ENCODE results near the gene EXOC4.

The EXOC4 gene

DNA sequence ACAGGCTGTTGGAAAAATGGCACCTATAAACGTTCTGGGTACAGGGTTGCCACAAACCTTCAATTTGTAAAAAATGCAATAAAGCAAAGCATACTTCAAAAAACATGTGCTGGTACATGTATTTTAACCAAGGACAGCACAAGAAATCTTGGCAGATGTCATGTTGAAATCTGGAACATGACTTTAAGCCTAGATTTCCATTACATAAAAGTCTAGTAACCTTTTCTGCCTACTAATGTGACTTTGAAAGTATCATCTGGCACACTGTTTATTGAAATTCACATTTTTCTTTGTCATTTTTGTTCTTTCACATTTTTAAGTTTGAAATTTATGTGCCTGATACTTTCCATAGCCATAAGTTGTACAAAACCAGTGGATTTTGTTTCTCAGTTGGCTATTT is 296.8 kb downstream of the EXOC4 start:
- DNase-seq = no peak

DNA sequence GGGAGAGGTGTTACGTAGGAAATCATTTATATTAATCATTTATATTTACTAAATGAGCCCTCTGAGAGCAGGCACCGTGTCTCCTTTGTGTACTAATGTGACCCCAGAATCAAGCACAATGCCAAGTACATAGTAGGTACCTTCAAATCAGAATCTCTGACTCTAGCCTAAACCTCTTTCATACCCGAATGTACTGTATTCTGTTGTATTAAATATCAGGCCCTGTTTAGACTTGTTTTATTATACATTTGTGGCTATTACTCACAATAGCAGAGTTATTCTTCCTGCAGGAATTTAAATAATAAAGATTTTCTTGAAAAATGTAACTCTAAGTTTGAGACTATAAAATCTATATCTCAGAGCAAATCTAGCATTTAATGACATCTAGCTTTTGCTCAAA is 297.3 kb downstream of the EXOC4 start:
- DNase-seq = no peak

DNA sequence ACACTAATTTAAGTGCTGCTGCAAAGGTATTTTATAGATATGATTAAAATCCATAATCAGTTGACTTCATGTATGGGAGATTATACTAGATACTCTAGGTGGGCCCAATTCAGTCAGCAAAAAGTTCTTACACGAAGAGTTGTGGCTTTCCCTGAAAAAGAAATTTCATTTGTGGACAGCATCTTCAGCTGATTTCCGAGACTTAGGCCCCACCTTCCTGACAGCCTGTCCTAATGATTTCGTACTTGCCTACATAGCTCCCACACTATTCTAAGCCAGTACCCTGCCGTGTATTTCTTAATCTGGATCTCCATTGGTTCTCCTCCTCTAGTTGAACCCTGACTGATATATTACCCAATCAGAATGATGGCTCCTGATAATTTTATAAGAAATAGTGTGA is 297.9 kb downstream of the EXOC4 start:
- no peak for DNase-seq

DNA sequence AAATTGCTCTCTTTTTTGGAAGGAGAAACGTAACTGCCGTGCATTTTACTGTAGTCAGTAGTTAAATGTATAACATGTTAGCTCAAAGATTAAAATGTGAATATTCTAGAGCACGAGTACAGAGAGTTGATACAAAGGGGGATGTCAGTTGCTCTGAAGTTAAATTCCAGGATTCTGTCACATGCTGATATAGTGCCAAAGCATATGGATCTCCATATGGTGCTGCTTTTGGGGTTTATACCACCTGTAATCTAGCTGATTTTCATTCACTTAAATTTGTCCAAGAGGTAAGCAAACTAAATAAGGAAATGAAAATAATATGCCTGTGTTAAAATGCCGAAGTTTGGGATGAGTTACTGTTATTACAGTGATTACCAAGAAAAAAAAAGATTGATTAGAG is 298.6 kb downstream of the EXOC4 start:
- DNase-seq = no peak

DNA sequence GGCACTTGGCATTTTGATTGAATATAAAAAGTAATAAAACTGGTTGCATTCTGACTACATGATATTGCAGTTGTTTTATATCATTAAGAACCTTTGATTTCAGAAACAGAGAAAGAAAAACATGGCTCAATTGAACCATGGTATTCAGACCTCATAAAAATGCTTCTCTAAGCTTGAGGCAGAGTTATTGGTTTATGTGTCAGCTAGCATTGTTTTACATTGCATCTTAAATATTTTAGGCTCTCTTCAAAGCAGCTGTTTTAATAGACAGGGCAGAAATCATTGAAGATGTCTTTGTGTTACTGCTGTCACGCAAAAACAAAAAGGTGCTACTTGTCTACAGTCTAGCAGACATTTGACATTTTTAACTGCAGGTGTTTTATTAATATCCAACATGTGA is 299.2 kb downstream of the EXOC4 start:
- no peak for DNase-seq

DNA sequence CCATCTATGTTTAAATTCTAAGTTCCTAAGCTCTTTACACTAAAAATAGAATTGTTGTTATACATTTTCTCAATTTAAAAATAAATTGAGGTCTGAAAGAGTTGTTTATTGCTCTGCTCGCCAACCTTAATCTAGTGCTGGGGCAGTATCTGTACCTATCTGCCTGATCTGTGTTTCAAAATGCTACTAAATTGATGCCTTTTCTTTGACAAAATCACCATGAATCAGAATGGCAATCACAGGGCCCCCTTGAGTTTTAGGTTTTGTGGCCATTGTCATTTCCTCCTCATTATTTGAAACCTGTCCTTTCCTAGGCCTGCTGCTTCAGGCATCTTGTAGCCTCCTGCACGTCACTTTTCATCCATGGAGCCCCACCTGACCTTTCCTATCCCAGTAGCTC is 301.5 kb downstream of the EXOC4 start:
- no peak for DNase-seq

DNA sequence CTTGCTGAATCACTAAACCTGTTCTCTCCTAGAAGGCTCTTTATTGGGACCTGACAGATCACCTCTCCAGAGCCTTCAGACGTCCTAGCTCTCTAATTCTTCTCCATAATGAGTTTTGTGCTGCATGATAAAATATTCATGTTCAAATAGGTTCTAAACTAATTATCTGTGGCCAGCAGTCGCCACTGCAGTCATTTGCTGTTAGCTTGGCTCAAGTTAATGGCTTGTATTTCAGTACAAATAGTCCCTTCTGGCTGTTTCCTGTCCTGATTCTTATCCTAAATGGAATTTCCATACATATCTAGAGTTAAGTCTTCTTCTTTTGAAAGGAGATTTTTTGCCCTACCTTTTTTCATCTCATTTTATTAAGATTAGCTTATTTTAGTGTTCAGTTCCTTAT is 303.2 kb downstream of the EXOC4 start:
- no peak for DNase-seq

DNA sequence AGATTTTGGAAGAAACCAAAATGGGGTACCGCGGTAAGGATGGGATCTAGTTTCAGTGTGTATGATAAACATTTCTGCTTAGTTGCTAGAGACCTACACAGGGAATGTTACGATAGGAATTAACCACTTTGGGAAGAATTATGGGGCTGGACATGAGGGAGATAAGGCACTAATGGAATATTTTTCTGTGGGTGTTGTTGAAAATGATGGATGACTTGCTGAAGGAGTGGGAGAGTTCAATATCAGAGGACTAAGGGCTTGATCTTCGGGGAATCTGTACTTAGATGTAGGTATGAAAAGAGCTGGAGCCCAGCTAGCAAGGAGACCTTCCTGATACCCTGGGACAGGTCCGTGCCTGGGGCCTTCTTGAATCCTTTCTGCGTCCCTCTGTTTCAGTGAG is 303.7 kb downstream of the EXOC4 start:
- DNase-seq = no peak

DNA sequence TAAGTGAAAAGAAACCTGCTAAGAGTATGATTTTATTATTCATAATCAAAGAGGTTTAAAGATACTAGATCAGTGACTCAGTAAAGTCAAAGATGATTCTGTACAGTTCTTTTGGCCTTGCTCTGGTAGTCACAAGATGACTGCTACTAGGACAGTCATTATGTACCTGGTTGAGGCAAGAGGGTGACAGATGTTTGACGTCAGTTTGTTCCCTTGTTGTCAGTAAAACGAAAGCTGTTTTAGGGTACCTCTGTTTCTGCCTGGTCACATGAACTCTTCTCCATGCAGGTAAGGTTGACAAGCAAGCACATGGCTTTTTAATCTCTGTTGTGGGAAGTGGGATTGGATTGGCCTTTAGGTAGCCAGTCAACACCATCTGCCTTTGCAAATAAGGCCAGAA is 308.0 kb downstream of the EXOC4 start:
- DNase-seq = no peak

DNA sequence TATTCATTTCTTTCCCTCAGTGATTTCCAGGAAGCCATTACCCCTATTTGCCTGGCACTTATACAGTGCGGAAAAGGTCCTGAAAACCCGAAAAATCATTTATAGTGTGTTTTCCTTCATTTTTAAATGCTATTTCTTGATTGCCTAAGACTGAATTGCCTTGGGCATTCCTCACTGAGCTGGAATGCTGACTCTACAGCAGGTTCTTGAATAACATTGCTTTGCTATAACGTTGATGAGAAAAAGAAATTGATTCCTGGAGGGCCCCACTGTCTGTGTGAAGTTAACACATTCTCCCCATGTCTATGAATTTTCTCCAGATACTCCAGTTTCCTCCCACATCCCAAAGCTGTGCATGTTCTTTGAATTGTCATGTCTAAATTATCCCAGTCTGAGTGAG is 308.5 kb downstream of the EXOC4 start:
- no peak for DNase-seq

DNA sequence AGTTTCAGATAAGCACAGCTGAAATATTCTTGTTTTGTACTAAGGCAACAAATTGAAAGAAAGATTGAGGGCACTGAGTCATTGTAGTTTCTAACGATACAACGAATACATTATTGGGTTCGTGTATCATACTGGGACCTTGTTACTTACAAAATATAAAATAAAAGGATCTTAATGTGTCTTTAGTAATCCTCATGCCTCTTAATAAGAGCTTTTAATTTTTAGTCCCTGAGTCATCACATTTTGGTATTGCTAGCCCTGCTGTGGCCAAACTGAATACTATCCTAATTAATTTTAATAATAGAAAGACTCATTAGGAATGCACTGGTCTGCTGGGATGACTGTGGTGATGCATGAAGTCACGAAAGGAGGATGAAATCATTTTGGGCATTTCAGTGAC is 309.7 kb downstream of the EXOC4 start:
- DNase-seq = no peak

DNA sequence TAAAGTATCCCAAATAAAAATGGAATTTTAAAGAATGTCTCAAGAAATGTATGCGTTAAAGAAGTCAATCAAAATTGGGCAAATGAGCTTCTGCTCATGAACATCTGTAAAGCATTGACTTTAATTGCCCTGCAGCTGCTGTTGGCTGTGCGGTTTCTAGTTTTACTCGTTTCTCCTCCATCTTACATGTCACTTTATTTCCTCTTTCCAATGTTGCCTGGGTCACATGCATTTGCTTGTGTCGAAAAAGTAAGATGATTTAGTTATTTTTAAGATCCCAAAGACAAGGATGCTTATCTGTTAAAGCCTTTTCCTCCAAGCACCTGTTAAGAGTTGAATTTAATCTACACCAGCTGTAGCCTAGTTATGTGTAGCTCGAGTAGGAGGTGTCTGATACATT is 310.4 kb downstream of the EXOC4 start:
- no peak for DNase-seq

DNA sequence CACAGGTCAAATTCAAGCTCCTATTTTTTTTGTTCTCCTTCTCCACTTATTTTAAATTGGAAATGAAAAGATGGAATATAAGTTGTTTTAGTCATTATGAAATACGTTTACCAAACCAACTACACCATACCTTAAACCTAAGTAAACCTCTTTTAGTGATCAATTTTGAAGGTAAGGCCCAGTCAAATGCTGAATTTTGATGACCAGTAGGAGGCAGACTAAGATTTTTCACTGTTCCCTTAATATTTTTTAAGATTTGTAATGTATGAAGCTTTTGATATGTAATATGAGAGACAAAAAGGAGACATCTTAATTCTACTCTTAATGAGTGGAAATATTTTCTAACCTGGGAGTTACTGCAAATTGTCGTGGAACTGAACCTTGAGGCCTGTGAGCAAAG is 311.6 kb downstream of the EXOC4 start:
- DNase-seq = no peak

DNA sequence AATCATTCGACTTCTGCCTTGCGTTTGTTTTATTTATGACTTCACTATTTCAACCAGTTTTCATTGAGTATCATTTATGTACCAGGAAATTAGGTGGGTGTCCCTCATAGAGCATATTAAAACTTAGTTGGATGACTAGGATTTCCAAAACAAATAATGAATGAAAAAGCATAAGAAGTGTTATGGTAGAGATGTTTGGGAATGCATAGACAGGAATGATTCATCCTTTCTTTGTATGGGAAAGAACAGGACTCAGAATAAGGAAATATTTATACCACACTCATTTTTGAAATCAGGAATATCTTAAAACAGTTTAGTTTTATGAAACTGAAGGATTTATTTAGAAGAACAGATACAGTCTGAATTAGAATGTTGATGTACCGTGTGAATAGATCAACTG is 315.7 kb downstream of the EXOC4 start:
- no peak for DNase-seq

DNA sequence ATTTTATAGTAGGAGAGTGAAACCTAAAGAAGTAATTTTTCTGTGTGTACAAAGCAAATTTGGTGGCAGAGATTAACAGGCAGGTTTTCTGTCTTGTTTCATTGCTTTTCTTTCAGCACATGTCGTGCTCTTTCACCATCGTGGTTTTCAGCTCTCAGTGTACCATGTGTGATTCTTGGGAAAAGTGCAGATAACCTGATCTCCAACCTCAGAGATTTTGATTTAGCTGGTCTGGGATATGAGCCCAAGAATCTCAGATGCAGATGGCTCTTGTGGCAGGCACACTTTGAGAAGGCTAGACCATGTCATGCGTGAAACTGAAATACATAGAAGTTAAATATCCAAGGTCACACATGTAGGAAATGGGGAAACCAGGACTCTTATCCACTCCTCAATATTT is 317.4 kb downstream of the EXOC4 start:
- DNase-seq = no peak

DNA sequence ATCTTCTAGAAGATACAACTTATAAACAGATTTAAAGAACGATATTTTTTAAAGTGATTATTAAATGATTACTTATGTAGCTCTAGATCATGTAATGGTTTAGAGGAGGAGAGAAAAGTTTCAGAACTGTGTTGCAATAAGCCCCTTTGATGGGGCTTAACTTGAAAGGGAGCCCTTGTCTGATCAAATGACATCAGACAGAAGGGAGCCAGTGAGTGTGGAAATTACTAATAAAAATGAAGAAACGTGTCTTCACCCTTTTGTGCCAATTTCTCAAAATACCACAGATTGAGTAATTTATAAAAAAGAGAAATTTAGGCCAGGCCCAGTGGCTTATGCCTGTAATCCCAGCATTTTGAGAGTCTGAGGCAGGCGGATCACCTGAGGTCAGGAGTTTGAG is 318.2 kb downstream of the EXOC4 start:
- no peak for DNase-seq

DNA sequence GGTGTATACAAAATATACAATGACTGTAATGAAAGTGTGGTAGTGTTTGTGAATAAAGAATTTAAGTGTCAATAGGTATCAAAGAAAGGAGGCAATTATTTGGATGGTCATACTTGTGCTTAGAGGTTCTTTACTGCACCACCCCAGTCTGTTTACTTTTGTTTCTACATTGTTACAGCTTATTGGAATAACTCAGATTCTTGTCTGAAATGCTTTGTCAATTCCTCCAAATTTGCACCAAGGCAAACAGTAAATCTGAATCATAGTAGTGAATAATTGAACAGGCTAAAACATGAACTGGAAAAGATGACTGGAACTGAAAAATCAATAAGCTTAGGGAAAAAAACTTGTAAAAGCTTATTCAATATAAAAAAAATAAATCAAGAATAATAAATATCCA is 319.2 kb downstream of the EXOC4 start:
- DNase-seq = no peak

DNA sequence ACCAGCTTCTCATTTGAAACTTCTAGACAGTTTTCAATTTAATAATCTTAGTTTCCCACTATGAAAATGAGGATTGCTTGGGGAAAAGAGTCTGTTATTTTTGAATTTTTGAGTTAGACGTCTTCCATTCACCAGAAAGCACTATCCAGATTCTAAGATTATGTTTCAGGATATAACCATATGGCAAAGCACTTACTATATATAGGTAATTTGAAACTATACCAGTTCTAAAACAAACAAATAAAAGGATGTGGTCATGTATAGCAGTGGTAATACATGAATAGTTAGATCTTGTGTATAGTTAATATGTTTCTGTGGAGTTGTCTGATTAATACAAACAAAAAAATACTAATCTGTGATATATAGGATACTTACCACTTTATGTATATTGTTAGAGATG is 320.0 kb downstream of the EXOC4 start:
- DNase-seq = no peak

DNA sequence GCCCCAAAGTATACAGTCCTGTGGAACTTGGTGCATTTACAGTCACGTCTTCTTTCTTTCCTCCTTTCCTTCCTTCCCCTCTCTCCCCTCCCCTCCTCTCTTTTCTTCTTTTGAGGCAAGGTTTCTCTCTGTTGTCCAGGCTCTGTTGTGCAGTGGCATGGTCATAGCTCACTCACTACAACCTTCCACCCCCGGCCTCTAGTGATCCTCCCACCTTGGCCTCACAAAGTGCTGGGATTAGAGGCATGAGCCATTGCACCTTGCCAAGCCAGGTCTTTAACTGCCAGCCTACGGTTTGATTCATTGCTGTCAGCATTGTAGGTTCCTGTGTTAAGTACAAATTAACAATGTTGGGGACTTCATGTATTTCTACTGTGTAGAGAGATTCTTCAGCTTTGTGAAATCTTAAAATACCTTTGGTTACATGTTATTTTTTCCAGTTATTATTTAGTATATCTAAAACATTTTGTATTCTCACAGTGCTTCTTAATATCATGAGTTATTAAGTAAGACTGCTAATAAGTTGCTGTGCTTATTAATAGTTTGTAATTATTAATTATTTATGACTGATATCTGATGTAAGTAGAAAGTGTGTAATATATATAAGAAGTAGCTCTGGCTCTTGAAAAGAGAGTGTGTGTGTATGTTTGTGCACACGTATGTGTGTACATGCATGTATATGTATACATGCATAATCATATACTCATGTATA is 320.8 kb downstream of the EXOC4 start:
- DNase-seq = no peak

DNA sequence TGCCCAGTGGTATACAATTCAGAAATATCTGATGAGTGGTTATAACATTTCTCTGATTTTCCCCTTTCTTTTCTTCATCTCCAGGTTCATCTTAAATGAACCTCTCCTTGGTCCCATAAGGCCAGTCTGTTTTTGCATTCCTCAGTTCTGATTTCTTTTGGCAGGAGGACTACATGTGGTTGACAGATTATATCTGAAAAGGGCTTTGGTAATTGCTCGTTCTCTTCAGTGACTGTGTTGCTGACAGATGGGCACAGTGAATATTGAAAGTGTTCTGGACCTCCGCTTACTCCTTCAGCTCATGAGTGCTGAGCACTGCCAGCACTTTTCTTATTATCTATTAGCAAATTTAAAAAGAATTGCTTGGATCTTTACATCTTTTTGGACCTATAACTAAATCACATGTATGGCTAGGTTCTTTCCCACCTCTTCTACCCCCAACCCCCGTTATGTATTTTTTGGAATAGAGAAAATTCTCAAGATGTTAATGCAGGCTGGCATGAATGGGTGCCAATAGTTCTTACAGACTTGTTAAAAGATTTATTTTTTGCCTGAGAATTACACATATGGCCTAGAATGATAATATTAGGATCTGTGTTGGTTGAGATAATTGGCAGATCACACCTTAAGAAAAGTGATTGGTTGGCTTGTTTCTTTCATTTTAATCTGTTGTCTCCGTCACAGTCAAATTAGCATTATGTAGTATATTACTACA is 323.0 kb downstream of the EXOC4 start:
- no peak for DNase-seq

DNA sequence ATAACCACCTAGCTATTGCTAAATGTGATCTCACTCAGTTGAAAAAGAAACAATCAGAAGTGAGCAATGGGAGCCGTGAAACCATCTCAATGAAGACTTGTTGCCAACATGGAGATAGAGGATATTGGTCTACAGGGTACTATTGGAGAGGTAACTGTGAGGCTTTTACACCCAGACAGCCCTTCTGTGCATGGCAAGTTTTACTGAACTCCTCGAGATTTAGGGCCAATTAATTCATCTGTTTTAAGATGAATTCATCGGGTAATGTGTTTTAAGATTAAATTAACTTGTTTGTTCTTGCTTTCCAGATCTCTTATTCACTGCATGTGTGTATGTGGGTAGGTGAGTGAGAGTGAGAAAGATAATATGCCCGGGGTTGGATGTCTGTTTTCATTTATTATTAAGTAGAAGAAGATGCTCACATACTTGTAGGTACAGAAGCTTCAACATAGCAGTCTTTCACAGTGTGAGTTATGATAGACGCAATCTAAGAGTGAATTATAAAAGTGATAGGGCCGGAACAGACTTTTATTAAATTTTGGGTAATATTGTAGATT is 323.8 kb downstream of the EXOC4 start:
- DNase-seq = no peak

DNA sequence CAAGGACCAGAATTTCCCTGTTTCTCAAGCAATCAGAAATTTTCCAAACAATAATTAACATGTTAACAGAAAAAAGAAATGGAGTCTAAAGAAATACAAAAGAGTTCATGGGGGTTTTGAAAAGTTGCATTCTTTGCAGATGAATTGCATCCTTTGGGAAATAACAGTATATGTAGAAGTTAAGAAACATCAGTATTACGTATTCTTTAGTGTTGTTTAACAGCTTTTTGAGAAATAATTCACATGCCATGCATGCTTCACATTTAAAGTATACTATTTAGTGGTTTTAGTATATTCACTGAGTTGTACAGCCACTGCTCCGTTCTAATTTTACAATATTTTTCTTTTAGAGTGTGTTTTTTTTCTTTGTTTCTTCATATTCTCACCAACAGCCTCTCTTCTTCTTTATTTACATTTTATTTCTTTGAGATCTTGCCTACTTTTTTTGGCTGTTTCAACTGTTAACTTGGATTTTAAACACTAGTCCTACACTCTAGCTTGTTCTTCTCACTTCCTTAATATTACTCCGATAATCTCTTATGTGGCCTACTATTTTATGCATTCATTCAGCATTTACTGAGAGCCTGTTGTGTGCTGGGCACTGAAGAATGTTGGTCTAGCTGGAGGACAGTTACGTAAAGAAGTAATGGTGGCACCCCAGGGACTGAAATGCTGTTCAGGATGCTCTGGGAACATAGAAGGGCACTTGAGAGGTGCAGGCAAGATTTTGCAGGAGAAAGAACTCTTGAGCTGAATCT is 330.1 kb downstream of the EXOC4 start:
- DNase-seq = no peak

DNA sequence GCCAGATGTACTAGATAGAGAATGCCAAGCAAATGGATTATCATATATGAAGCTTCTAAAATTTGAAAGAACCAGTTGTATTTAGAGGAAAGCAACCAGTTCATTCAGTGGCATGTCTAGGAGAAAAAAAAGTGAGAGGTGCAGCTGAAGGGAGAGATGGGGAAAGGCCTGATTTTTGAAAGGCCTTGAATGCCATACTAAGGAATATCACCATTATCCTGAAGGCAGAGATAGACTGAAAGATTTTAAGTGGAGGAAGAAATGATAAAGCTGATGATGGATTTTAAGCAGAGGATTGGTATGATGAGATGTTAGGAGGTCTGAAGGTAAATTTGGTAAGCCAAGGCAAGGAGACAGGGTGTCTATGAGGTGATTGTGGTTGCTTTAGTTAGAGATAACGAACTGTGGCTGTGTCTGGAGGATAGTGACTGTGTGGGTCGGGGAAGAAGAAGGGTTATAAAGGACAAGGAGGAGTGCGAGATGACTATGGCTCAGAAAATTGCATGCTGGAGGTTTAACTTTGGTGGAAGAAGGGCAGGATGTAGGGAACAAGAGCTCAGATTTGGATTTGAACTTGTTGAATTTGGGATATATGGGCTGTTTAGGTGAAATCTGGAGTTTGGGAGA is 330.8 kb downstream of the EXOC4 start:
- DNase-seq = no peak
